Activated B cell treated with CpG ODN at 0.5 μM for 24 hours (primary cell): ENCODE measurements around the gene ADGRB3. TPM values are rescaled to one million over a fixed set of nuclear protein-coding genes. Genes with fewer than 3 reads are reported as not detected.

ENCODE experiments used
- ATAC-seq: fragments of 200-7000 bp; cut with Tn5 transposase; one replicate; pipeline ENCODE4 v1.10.0; 2021; ENCODE audit warnings: low read depth, mild to moderate bottlenecking, moderate library complexity
- CTCF ChIA-PET: fragments of 350-600 bp; sonication (Branson Sonifier 250); formaldehyde crosslinking; loops from one replicate; lab custom pipeline; 2021; ENCODE audit warnings: antibody characterized with exemption; lab: Charles Lee
- POLR2A ChIA-PET: fragments of 350-600 bp; sonication (Branson Sonifier 250); formaldehyde crosslinking; loops from one replicate; lab custom pipeline; 2021; ENCODE audit warnings: antibody characterized with exemption; lab: Charles Lee
- DNase-seq: peaks from one replicate; pipeline ENCODE4 v3.0.0; 2022
- H3K27ac Mint-ChIP-seq: one replicate; pipeline ENCODE4 v1.8.0; 2020; ENCODE audit warnings: mixed read lengths
- H3K27me3 Mint-ChIP-seq: one replicate; pipeline ENCODE4 v1.8.0; 2021; ENCODE audit warnings: mixed read lengths
- H3K36me3 Mint-ChIP-seq: one replicate; pipeline ENCODE4 v1.8.0; 2021; ENCODE audit warnings: low read depth, mixed read lengths
- H3K4me1 Mint-ChIP-seq: one replicate; pipeline ENCODE4 v1.8.0; 2021; ENCODE audit warnings: mixed read lengths
- H3K4me3 Mint-ChIP-seq: one replicate; pipeline ENCODE4 v1.8.0; 2020; ENCODE audit warnings: mild to moderate bottlenecking, mixed read lengths
- H3K9me3 Mint-ChIP-seq: one replicate; pipeline ENCODE4 v1.8.0; 2020; ENCODE audit warnings: mixed read lengths
- CTCF ChIP-seq: fragments of 200-600 bp; IDR thresholded peaks from one replicate; pipeline ENCODE4 v1.8.0; 2022; ENCODE audit warnings: antibody characterized with exemption, mild to moderate bottlenecking
- intact Hi-C: fragments of 100-400 bp; cut with micrococcal nuclease; formaldehyde crosslinking; loops from one replicate; pipeline ENCODE4 v1.15.1; 2024
- total RNA-seq: library from RNA; stranded (reverse); gene quantifications from 2 replicates; pipeline ENCODE4 v1.2.3, GENCODE V29; 2022

Gene ADGRB3
- total RNA-seq, 1 donor from 2014 or later: not detected

GRCh38 chr6:68732423-68732822, 97.3 kb downstream of the ADGRB3 start:
- ATAC-seq: no peak
- Mint-ChIP-seq H3K27me3 (no peaks in the 10 kb centered on the region), H3K4me3 (no peak overlapping the region), H3K36me3 (no peaks in the 10 kb centered on the region), H3K9me3 (peaks cover 4% of the 10 kb centered on the region), H3K27ac (no peak overlapping the region), H3K4me1 (no peaks in the 10 kb centered on the region)
- ChIA-PET CTCF (no interaction called here), POLR2A (no interaction called here)
- intact Hi-C loops: no loop called here
- no peak for TF ChIP-seq CTCF
- DNase-seq: no peak

GRCh38 chr6:68735866-68736265, 100.8 kb downstream of the ADGRB3 start:
- ATAC-seq: no peak
- no peaks in the 10 kb centered on the region for H3K27me3 Mint-ChIP-seq
- H3K36me3 Mint-ChIP-seq: no peaks in the 10 kb centered on the region

GRCh38 chr6:68737061-68737460, 102.0 kb downstream of the ADGRB3 start:
- TF ChIP-seq CTCF: no peak

More at GRCh38 chr6:68735866-68736265, 100.8 kb downstream of the ADGRB3 start:
- Mint-ChIP-seq H3K4me3 (no peak overlapping the region), H3K27ac (no peak overlapping the region), H3K4me1 (no peaks in the 10 kb centered on the region), H3K9me3 (peaks cover 2% of the 10 kb centered on the region)
- DNase-seq: no peak
- ChIA-PET POLR2A (no interaction called here), CTCF (no interaction called here)
- no peak for TF ChIP-seq CTCF
- intact Hi-C loops: no loop called here

GRCh38 chr6:68738039-68738438, 103.0 kb downstream of the ADGRB3 start:
- ATAC-seq: no peak
- no peak overlapping the region for H3K4me3 Mint-ChIP-seq
- no peak overlapping the region for H3K27ac Mint-ChIP-seq
- CTCF ChIA-PET: no interaction called here
- POLR2A ChIA-PET: no interaction called here
- H3K4me1 Mint-ChIP-seq: no peaks in the 10 kb centered on the region
- DNase-seq: no peak
- no peaks in the 10 kb centered on the region for H3K36me3 Mint-ChIP-seq
- no peaks in the 10 kb centered on the region for H3K27me3 Mint-ChIP-seq
- no peaks in the 10 kb centered on the region for H3K9me3 Mint-ChIP-seq
- intact Hi-C loops: no loop called here
- TF ChIP-seq CTCF: no peak

More at GRCh38 chr6:68737061-68737460, 102.0 kb downstream of the ADGRB3 start:
- CTCF ChIA-PET: no interaction called here
- POLR2A ChIA-PET: no interaction called here
- Mint-ChIP-seq H3K27ac (no peak overlapping the region), H3K36me3 (no peaks in the 10 kb centered on the region), H3K4me3 (no peak overlapping the region), H3K27me3 (no peaks in the 10 kb centered on the region), H3K9me3 (peaks cover 2% of the 10 kb centered on the region), H3K4me1 (no peaks in the 10 kb centered on the region)
- intact Hi-C loops: no loop called here
- ATAC-seq (no peak), DNase-seq (no peak)

GRCh38 chr6:68740828-68741500, 105.9 kb downstream of the ADGRB3 start:
- Mint-ChIP-seq H3K4me3 (no peak overlapping the region), H3K27ac (no peak overlapping the region), H3K4me1 (no peaks in the 10 kb centered on the region), H3K27me3 (no peaks in the 10 kb centered on the region), H3K36me3 (no peaks in the 10 kb centered on the region), H3K9me3 (no peaks in the 10 kb centered on the region)
- ChIA-PET POLR2A (no interaction called here), CTCF (no interaction called here)
- no peak for ATAC-seq
- DNase-seq: no peak
- intact Hi-C loops: no loop called here
- TF ChIP-seq CTCF: no peak
